Aorta (tissue), 5 donors: Measurements from ENCODE around the gene MECR. TPM values are rescaled to one million over a fixed set of nuclear protein-coding genes. Genes with fewer than 3 reads are reported as not detected.
A peak's percentile ranks its signal among the peaks of the same experiment; 100 is the strongest.

ENCODE experiments used
- ATAC-seq: fragments of 200-7000 bp; cut with Tn5 transposase; one replicate; pipeline ENCODE4 v1.9.1; 2022; ENCODE audit warnings: moderate library complexity; ENCODE audit not compliant: low FRiP score
- DNase-seq, 2 donors: peaks; one replicate each; pipeline ENCODE4 v3.0.0-alpha.2; 2020
- H3K27ac ChIP-seq, 2 donors: one replicate each; pipeline ENCODE4 v1.5.1; 2013; ENCODE audit warnings: low read length in 2 of 2, mild to moderate bottlenecking in 2 of 2, moderate library complexity in 2 of 2, control low read depth in 1 of 2, inconsistent platforms in 1 of 2, low read depth in 1 of 2
- H3K27me3 ChIP-seq, 2 donors: one replicate each; pipeline ENCODE4 v1.6.1; 2013; ENCODE audit warnings: control low read depth in 1 of 2, low read length in 1 of 2, mild to moderate bottlenecking in 1 of 2, moderate library complexity in 1 of 2; ENCODE audit not compliant: insufficient read depth in 2 of 2, control insufficient read depth in 1 of 2
- H3K36me3 ChIP-seq, 2 donors: one replicate each; pipeline ENCODE4 v1.6.1; 2013; ENCODE audit warnings: control low read depth in 1 of 2, low read length in 1 of 2, mild to moderate bottlenecking in 1 of 2; ENCODE audit not compliant: insufficient read depth in 2 of 2, control insufficient read depth in 1 of 2
- H3K4me1 ChIP-seq, 2 donors: one replicate each; pipeline ENCODE4 v1.6.1; 2013; ENCODE audit warnings: low read length in 2 of 2, control low read depth in 1 of 2, mild to moderate bottlenecking in 1 of 2, moderate library complexity in 1 of 2; ENCODE audit not compliant: insufficient read depth in 2 of 2, control insufficient read depth in 1 of 2
- H3K4me3 ChIP-seq, 2 donors: one replicate each; pipeline ENCODE4 v1.5.1; 2013; ENCODE audit warnings: low read length in 2 of 2, control low read depth in 1 of 2, mild to moderate bottlenecking in 1 of 2
- H3K9me3 ChIP-seq: one replicate; pipeline ENCODE4 v1.6.1; 2013; ENCODE audit warnings: mild to moderate bottlenecking, low read length; ENCODE audit not compliant: control insufficient read depth
- WGBS, 2 donors: extraction: QIAGEN DNeasy Blood & Tissue Kit; methylation state at CpG; one replicate each; pipeline ENCODE4 v1.1.7; 2013; 5-methylcytosine and 5-hydroxymethylcytosine counted together
- intact Hi-C, 2 donors: fragments of 100-400 bp; cut with DNase I; formaldehyde crosslinking; loops; one replicate each; pipeline versions ENCODE4 v1.14.2 to v1.15.0; 2022
- polyA plus RNA-seq, 2 donors: library from polyadenylated mRNA; stranded (reverse); fragments of 200-250 nt; gene quantifications; one replicate each; pipeline ENCODE4 v1.2.3, GENCODE V29; 2013
- total RNA-seq, 2 donors: library from RNA; stranded (reverse); fragmentation: NEBNext Ultra II Directional; extraction: Animal tissue kit (Norgen Biotek cat#: 25700); gene quantifications; one replicate each; pipeline ENCODE4 v1.2.1, GENCODE V29; 2021
- donor health status: healthy with polysubstance abuse.
- donor health status: Bipolar disorder and iron deficiency.
- donor health status: DM: no; HTN: no; CAD: no.
- donor health status: DM: no; HTN: no; CAD: no.
- donor health status: DM: yes; HTN: yes; CAD: no.

MECR gene
- total and polyA plus RNA-seq, 4 donors = 14.7 to 22.5 (median 19.4) TPM

DNA sequence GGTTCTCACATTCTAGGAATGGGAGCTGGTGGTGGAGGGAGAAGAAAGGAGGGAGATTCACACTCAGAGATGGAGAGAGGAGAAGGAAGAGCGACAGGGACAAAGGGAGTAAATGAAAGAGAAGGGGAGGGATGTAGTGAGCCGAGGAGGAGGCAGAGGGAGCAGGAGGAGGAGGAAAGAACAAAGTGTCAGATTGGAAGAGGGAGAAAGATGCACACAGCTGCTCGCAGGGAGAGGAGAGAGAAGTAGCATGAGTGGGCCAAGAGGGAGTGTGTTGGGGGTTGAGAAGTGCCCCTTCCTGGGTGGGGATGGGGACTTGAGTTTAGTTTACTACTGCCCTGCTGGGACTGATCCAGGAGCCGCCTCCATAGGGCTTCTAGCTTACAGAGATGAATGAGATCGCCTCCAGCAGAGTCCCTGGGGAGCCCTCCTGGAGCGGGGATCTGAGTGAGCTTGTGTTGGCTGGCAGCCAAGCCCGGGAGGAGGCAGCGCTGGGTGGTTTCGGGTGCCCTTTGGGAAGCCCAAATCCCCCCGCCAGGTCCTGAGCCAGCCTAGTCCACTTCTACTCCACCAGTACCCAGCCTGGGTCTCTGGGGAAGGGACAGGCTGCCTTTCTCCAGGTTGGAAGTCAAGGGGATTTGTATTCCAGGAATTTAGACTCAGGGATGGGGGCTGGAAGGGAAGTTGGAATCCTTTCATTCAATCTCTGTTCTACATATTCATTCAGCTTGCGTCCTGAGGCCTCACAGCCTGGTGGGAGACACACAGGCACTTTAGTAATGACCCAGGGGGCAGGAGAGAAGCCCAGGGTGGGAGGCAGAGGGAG lies 26.5 kb upstream of the MECR start:
- Histone ChIP-seq H3K36me3 (peaks cover 0 to 2% of the 10 kb centered on the region in 2 donors), H3K4me3 (no peak overlapping the region), H3K27me3 (no peaks in the 10 kb centered on the region), H3K27ac (no peak overlapping the region), H3K9me3 (no peaks in the 10 kb centered on the region), H3K4me1 (no peaks in the 10 kb centered on the region)
- 11 to 18% methylated on average over 11 of the region's 11 CpGs for WGBS, 2 donors
- ATAC-seq (no peak), DNase-seq (peak in 1 of 2 donors; percentile 82)
- intact Hi-C loops = no loop called here

DNA sequence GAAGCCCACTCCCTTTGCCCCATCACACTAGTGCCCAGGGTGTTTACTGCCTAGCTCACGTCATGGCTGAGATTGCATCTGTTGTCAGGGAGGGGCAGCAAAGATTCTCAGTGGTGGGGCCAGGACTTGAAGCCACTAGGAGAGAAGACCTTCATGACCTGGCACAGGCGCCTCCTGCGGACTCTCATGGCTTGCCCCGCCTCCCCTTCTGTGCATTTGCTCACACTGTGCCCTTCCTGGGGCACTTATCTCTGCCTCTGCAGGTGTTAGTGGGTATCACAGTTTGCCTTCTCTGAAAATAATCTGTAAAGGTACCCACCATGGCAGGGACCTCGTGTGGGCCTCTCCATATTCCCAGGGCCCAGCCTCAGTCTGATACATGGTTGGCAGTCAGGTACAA lies 25.7 kb upstream of the MECR start:
- no peak for ATAC-seq
- Histone ChIP-seq H3K9me3 (no peaks in the 10 kb centered on the region), H3K4me3 (no peak overlapping the region), H3K4me1 (no peaks in the 10 kb centered on the region), H3K27me3 (no peaks in the 10 kb centered on the region), H3K27ac (no peak overlapping the region), H3K36me3 (peaks cover 0 to 2% of the 10 kb centered on the region in 2 donors)
- DNase-seq = no peak
- WGBS, 2 donors = 90 to 94% methylated on average over 5 of the region's 5 CpGs
- intact Hi-C loops = no loop called here

GRCh38 chr1:29255134-29255666 lies 24.5 kb upstream of the MECR start:
- H3K27me3 ChIP-seq = no peaks in the 10 kb centered on the region
- 91 to 94% methylated on average over 9 to 10 of the region's 10 CpGs for WGBS, 2 donors
- intact Hi-C loops = no loop called here

GRCh38 chr1:29254346-29254745 lies 23.6 kb upstream of the MECR start:
- 76 to 77% methylated on average over 7 of the region's 7 CpGs for WGBS, 2 donors
- Histone ChIP-seq H3K4me3 (no peak overlapping the region), H3K27me3 (no peaks in the 10 kb centered on the region), H3K9me3 (no peaks in the 10 kb centered on the region), H3K4me1 (no peaks in the 10 kb centered on the region), H3K27ac (no peak overlapping the region), H3K36me3 (peaks cover 0 to 2% of the 10 kb centered on the region in 2 donors)
- peak in 1 of 2 donors; percentile 46 for DNase-seq
- ATAC-seq = no peak
- intact Hi-C loops = no loop called here

More at GRCh38 chr1:29255134-29255666, 24.5 kb upstream of the MECR start:
- no peak for DNase-seq
- no peak overlapping the region for H3K4me3 ChIP-seq
- H3K27ac ChIP-seq = no peak overlapping the region
- peaks cover 0 to 2% of the 10 kb centered on the region in 2 donors for H3K36me3 ChIP-seq
- H3K9me3 ChIP-seq = no peaks in the 10 kb centered on the region
- H3K4me1 ChIP-seq = no peaks in the 10 kb centered on the region
- no peak for ATAC-seq

DNA sequence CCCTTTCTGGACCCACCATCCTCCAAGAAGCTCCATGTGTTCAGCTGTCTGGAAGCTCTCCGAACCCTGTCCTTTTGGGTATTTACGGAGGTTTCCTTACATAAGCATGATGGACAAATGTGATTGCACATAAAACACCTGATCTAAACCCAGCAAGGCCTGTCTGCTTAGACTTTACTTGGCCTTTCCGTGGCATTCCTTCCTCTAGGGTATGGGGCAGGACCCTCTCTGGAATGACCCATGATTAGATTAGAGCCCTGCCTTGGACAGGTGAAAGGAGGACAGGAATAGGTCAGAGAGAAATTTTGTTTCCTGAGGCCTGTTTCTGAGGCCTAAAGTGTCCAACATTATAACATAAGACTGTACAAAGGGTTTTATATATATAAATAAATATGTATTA lies 22.4 kb upstream of the MECR start:
- Histone ChIP-seq H3K27ac (no peak overlapping the region), H3K36me3 (peaks cover 0 to 2% of the 10 kb centered on the region in 2 donors), H3K4me3 (no peak overlapping the region), H3K9me3 (no peaks in the 10 kb centered on the region), H3K4me1 (no peaks in the 10 kb centered on the region), H3K27me3 (no peaks in the 10 kb centered on the region)
- DNase-seq (no peak), ATAC-seq (no peak)
- intact Hi-C loops = no loop called here
- 97 to 99% methylated on average over 3 of the region's 3 CpGs for WGBS, 2 donors

DNA sequence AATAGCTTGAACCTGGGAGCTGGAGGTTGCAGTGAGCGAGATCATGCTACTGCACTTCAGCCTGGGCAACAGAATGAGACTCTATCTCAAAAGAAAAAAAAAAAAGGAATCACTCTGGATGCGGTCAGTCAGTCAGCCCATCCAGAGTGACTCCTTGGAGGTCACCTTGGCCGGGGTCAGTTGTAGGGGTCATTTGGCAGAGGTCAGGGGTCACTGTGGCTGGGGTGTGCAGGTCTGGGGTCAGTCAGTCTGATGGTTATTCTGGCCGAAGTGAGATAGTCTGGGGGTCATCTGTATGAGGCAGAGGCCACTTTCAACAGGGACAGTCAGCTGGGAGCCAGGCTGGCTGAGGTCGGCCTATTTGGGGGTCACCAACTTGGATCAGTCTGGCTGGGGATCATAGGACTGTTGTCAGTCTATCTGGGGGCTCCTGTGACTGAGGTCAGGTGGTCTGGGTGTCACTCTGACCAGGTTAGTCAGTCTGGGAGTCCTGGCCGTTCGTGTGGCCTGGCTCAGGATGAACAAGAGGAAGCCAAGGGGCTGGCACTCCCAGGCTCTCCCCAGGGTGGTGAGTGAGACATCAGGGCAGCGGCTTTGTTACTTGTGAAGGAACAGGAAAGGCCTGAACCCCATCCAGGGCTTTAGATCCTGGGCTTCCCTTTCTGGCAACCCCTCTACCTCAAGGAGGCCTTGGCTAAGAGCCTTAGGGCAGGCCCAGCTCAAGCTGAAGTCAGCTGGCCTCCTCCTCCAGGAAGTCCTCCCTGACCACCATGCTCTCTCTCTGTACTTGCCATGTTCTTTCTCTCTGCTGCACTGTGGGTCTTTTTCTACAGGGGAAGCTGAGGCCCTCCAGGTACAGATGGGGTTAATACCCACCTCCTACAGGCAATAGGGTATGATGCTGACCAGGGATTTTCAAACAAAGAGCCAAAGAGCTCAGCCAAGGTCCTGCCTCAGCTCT lies 20.7 kb upstream of the MECR start:
- DNase-seq (peak in 1 of 2 donors; percentile 57), ATAC-seq (no peak)
- H3K4me3 ChIP-seq = no peak overlapping the region

GRCh38 chr1:29249951-29250581 lies 19.3 kb upstream of the MECR start:
- intact Hi-C loops = no loop called here
- 94 to 98% methylated on average over 2 of the region's 2 CpGs for WGBS, 2 donors
- H3K4me3 ChIP-seq = no peak overlapping the region

More for the DNA sequence above, 20.7 kb upstream of the MECR start:
- H3K27me3 ChIP-seq = no peaks in the 10 kb centered on the region
- intact Hi-C loops = no loop called here
- no peaks in the 10 kb centered on the region for H3K4me1 ChIP-seq
- H3K9me3 ChIP-seq = no peaks in the 10 kb centered on the region
- peaks cover 0 to 2% of the 10 kb centered on the region in 2 donors for H3K36me3 ChIP-seq
- 79 to 80% methylated on average over 8 of the region's 8 CpGs for WGBS, 2 donors
- no peak overlapping the region for H3K27ac ChIP-seq

DNA sequence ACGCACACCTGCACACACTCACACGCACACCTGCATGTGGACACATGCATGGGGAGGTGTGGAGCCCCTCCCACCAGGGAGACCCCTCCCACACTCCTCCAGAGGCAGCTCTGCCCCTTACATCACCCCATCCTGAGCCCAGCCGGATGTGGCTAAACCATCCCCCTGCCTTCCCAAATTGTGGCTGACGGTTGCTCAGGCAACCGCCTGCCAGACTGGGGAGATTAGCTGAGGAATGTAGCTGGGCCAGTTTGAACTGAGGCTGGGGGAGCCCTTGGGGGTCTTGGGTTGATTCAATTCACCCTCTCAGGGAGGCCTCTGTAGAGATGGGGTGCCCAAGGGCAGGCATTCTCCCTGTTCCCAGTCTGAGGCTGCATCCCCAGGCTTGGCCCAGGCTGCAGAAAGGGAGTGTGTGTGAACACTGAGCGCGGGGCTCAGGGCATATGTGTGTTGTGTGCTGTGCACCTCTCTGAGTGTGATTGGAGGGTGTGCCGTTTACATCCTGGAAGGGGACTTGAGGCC lies 18.5 kb upstream of the MECR start:
- DNase-seq (no peak), ATAC-seq (no peak)
- H3K36me3 ChIP-seq = no peaks in the 10 kb centered on the region
- H3K4me1 ChIP-seq = no peaks in the 10 kb centered on the region
- no peaks in the 10 kb centered on the region for H3K27me3 ChIP-seq
- intact Hi-C loops = no loop called here
- H3K9me3 ChIP-seq = no peaks in the 10 kb centered on the region
- 66 to 77% methylated on average over 8 of the region's 8 CpGs for WGBS, 2 donors
- H3K4me3 ChIP-seq = no peak overlapping the region
- no peak overlapping the region for H3K27ac ChIP-seq

More at GRCh38 chr1:29249951-29250581, 19.3 kb upstream of the MECR start:
- H3K36me3 ChIP-seq = no peaks in the 10 kb centered on the region
- H3K4me1 ChIP-seq = no peaks in the 10 kb centered on the region
- H3K9me3 ChIP-seq = no peaks in the 10 kb centered on the region
- no peaks in the 10 kb centered on the region for H3K27me3 ChIP-seq
- no peak for DNase-seq
- H3K27ac ChIP-seq = no peak overlapping the region
- ATAC-seq = no peak
